Measurements from ENCODE around the gene TACC3. TPM values are rescaled to one million over a fixed set of nuclear protein-coding genes. Genes with fewer than 3 reads are reported as not detected.

TACC3 gene
- total RNA-seq, 1 donor from 2014 or later = 13.9 TPM

DNA sequence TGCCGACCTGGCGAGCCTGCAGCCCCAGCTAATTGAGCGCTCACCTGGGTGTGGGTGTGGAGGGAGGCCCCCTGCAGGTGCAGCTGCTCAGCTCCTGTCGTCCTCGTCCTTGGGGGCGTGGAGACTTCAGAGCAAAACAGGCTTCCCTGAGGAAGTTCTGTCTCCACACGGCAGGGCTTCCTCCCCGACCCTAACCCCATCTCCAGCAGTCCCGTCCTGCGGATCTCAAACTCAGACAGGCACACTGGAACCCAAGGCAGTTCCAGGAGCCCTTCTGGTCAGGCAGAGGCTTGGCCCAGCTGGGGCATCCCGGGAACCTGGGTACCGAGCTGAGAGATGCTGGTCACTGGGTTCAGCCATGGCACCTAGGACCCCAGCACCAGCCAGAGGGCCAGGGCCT is 24.4 kb downstream of the TACC3 start:
- DNase-seq (ENCODE audit: low read depth in 2 of 2) = no peak

DNA sequence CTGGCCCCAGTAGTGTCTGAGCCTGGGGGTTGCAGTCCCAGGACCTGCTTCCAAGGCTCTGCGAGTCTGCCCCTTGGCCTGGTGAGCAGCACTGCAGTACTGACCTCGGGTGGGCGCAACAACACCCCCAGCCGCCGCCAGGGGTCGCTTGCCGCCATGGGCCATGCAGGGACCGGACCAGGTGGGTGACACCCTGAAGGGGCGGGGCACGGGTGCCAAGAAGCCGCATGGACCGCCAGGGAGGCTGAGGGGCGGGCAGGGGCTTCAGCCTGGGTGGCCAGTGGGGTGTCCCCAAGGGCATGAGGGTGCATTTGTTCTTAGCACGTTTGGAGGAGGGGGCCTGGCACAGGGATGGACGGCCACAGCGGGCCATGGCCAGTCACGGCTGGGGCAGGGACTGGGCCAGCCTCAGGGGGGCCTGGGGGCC is 25.0 kb downstream of the TACC3 start:
- DNase-seq (ENCODE audit: low read depth in 2 of 2) = peak in 1 of 2 donors; percentile 79

DNA sequence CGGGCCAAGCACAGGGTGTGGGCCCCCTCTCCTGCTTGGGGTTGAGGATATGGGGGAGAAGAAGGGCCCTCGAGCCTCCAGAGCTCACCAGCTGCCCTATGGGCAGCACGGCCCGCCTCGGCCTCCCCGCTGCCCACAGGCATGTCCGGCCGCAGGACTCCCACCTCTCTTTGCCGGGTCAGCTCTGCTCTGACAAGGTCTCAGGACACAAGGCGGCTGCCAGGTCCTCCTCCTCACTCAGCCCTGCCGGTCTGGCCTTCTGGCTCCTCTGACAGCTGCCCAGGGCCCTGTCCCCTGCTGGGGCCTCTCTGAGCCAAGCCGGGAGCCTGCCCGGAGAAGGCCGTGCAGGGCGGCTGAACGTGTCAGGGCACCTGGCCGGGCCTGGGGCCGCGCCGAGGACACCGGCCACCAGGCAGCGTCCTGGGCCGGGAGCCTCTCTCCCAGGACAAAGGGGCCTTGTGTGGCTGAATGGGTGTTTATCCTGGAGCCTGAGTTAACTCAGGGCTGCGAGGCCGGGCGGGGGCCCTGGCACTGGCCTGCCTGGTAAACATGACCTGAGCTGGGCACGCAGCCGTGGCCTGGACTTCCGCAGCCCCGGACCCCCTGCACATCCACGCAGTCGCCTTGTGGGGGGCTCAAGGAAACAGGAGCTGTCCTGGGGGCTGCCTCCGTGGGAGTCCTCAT is 25.7 kb downstream of the TACC3 start:
- no peak for DNase-seq (ENCODE audit: low read depth in 2 of 2)

DNA sequence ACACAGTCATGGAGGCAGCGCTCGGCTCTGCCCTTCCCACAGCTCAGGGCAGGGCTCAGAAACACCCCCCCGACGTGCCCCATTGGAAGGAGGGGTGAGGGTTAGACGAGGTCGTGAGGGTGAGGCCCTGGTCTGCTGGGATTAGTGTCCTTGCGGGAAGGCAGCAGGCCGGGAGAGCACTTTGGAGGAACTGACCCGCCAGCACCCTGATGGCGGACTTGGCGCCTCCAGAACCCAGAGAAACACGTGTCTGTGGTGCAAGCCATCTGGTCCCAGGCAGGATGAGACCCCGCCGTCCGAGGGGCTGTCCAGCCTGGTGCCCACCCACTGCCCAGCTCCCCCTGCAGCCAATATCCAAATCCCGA is 26.3 kb downstream of the TACC3 start:
- no peak for DNase-seq (ENCODE audit: low read depth in 2 of 2)

DNA sequence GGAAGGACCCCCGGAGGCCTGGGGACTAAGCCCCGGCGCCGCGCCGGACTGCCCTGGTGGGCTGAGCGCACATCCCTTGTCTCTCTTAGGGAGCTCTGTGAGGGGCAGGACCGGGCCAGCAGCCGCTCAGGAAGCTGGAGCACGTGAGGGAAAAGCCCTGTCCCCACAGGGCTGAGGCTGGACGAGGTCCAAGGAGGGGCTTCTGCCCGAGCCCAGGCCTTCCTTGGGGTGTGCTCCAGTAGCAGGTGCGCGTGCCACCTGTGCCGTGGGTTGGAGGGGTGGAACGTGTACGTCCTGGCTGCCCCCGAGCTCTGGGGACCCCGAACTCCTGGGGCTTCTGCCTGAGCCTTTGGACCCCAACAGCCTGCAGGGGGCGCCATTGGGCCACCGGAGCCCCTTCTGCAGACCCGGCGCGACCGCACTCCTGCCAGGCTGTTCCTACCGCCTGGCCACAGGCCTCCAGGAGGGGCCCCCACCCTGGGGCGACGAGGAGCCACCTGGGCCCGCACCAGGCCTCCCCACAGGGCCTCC is 27.2 kb downstream of the TACC3 start:
- DNase-seq (ENCODE audit: low read depth in 2 of 2) = peak in 1 of 2 donors; percentile 74

DNA sequence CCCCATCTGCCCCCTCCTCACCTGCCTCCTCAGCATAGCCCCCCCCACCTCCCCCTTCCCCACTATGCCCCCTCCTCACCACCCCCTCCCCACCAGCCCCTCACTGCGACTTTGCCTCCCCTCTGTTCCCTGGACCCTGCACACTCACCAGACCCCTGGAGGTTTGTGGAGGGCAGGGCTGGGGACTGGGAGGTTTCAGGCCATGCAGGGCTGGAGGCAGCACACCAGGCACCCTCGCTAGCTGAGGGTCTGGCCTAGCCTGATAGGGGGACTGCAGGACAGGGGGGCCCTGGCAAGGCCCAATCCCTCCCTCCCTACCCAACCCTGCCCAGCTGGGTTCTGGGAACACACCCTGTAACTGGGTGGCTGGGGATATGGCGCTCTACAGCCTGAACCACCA is 28.0 kb downstream of the TACC3 start:
- DNase-seq (ENCODE audit: low read depth in 2 of 2) = no peak

DNA sequence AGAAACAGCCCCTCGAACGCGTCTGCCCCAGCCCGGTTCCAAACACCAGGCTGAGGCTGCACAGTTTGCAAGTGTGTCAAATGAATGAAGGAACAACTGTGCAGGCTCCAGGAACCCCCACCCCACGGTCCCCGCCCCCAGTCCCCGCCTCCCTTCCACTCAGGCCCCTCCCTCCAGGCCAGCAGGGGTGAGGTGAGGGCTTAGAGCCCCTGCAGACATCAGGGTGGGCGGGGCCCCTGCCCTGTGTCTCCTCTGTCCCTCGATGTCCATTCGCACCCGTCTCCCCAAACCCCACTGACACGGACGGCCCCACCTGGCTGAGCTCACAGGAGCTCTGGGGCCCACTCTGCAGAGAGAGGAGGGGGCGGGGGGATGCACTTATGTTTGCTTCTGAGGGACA is 28.5 kb downstream of the TACC3 start:
- DNase-seq (ENCODE audit: low read depth in 2 of 2) = no peak

DNA sequence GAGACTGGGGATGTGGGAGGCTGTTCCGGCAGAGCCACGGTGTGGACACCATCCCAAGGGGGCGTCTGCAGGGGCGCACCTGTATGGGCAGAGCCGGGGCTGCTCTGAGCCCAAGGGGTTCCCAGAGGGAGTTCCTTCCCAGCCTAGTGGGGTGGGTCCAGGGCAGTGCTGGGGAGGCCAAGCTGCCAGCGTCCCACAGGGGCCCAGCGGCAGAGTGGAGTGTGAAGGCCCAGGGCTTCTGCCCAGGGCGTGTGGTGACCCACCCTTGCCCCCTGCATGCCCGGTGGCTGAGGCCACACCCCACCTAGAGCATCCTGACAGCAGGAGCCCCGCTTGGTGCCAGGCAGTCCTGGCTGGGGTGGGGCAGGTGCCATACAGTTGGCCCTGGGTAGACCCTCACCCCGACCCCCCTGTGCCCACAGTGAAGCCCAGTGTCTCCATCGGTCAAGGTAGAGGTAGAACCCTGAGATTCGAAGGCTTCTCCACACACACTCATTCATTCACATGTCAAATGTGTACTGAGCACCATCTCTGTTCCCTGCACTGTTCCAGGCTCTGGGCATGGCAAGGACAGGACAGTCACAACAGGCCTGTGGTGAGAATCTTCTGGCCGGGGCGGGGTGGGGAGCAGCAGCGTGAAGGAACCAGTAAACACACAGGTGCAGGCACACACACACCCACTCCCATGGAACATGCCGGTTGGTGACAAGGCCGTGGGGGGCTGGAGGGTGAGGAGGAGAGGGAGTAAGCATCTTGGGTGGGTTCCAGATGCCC is 29.2 kb downstream of the TACC3 start:
- no peak for DNase-seq (ENCODE audit: low read depth in 2 of 2)

DNA sequence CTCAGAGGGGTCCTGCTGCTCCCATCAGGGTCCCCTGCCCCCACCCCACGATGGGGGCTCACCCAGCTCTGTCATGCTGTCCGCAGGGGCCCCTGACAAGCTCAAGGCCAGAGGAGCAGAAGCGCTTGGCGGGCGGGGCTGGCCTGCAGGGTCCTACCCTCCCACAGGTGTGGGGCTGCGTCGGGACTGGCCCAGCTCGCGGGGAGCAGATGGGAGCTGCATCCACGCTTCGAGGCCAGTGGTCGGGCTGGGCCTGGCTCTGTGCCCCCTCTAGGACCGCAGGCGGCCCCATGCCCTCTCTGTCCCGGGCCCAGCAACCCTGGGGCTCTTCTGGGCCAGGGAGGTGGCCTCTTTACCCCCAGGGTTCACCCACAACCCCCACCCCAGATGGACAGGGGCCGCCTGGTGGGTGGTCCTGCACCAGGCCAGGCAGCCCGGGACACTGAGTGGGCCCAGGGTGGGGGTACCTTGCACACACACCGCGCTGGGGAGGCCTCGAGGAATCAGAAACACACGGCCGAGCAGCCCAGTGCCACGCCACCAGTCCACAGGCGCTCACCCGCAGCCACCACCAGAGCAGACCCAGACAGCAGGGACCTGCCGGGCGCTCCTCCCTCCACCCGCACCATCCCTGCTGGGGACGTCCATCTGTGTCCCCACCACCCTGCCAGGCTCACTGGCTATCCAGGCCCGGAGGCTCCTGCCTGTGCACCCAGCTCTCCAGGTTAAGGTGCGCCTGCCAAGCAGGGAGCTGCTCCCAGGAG is 30.0 kb downstream of the TACC3 start:
- DNase-seq (ENCODE audit: low read depth in 2 of 2) = no peak

DNA sequence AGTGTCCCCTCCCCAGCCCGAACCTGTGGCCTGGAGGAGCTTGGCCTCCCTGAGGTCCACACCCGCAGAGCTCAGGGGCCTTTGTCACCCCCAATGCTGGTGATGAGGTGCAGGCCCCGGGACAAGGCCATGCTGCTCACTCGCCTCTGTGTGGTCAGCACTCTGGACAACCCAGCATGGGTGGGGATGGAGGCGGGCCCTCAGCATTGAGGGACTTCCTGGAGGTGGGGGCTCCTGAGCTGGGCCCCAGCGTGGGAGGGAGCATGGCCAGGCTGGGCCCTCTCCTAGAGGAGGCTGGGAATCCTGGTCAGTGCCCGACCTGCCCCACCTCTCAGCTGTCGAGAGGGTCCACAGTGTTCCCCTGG is 30.6 kb downstream of the TACC3 start:
- DNase-seq (ENCODE audit: low read depth in 2 of 2) = no peak

DNA sequence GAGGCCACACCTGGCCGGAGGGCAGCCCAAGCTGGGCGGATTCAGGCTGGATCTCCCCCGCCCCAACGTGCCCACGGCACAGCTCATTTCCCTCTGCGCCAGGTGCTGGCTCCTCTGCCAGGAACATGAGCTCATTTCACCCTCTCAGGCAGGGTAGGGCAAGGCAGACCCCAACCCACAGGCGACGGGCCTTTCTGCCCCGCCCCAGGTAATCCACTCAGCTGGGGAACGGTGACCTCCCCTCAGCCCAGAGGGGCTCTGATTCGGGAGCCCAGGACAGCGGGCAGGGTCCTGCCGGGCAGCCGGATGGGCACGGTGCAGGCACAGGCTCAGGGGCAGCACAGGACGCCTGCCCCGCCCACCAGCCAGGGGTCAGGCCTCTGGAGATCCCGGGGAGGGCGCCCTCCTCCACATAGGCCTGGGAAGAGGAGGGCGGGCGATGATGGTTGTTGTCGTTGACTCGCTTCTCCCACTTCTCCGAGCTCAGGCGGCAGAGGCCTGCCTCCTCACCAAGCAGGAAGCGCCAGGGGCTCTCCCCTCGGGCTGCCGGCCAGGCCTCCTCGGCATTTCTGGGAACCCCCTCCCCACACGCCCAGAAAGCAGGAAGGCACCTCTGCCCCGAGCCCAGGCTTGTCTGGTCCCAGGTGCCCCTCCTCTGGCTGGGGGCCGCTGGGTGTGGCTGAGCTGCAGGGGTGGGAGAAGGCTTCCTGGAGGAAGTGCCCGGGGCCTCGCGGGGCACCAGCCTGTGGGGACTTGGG is 31.1 kb downstream of the TACC3 start:
- peak in 1 of 2 donors; percentile 30 for DNase-seq (ENCODE audit: low read depth in 2 of 2)

DNA sequence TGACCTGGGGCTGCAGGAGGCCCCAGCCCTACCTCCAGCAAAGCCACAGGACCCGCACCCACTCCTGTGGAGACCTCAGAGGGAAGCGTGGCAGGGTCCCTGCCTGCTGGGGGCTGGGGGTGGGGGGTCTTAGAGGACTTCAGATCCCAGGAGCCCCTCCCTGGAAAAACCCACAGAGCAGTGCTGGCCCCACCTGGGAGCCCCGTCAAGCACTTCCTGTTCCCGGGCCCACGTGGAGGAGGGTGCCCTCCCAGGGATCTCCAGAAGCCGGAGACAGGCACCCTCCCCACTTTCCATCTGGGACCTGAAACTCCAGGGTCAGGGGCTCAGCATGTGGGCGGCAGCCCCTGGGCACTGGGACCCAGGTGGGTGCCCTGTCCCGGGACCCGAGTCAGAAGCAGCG is 32.0 kb downstream of the TACC3 start:
- no peak for DNase-seq (ENCODE audit: low read depth in 2 of 2)

DNA sequence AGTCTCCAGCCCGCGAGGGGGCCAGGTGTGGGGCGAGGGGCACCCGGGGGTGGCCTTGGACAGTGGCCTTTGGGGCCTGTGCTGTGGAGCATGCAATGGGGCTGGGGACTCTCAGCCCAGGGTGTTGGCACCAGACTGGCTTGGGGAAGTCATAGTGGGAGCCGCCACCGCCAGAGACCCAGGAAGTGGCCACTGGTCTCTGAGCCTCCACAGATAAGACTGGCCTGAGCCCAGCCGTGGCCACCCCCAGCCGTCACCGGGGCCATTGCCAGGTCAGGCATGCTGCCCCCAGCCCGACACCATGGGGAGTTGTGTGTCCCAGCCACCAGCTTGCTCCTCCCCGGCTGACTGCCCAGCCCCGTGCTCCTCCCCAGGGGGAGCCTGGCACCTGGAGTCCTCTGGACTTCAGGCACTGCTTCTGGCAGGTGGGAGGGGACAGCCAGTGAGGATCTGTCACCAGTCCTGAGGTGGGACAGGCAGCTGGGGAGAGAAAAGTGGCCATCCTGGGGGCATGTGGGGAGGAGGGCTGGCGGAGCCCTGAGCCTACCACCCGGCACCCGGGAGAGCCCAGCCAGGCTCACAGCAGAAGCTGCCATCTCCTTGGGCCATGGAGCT is 32.5 kb downstream of the TACC3 start:
- no peak for DNase-seq (ENCODE audit: low read depth in 2 of 2)

DNA sequence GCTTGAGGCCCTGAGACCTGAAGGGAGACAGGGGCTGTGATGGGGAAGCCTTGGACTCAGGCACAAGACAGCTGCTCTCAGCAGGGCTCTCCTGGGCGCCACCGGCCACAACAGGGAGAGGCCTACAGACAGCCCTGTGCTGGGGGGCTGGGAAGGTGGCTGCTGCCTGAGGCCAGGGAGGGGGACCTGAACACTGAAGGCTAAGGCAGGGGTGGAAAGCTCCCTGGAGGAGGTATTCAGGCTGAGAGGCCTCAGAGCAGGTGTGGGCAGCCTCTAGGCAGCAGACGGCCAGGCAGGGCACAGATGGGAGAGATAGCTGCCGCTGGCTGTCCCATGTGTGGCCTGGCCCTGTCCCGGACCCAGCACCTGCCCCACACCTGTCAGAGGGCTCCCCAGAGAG is 33.0 kb downstream of the TACC3 start:
- no peak for DNase-seq (ENCODE audit: low read depth in 2 of 2)

DNA sequence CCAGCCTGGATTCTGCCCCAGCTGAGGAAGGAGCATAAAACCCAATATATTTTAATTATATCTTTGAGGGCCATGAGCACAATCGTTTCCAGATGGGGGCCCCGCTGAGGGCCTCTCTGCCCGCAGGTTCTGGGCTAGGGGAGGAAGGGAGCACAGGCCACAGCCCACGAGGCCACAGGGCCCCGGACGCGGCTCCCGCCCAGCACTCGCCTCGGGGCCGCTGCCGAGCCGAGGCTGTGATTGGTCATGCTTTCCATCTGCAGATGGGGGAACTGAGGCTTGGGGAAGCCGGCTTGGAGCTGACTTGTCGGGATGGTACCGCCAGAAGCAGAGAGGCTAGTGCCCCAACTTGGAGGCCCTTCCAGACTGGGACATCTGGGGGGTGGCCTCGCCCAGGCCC is 34.0 kb downstream of the TACC3 start:
- DNase-seq (ENCODE audit: low read depth in 2 of 2) = no peak

DNA sequence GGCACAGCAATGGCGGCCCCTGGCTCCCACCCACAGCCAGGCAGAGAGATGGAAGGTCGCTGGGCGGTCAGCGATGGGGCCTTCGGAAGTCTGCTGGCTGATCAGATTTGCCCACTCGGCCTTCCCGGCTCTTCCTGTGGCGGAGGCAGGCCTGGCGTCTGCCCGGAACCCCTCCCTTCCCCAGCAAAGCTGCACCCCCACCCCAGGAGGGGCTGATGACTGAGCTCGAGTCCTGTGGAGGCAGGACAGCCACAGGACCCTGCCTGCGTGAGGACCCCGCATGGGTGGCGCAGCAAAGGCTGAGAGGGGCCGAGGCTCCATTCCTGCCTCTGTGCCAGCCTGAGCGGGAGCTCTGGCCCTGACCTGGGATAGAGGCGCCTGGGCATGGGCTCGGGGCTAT is 34.8 kb downstream of the TACC3 start:
- peak; percentile 17 to 42 for DNase-seq (ENCODE audit: low read depth in 2 of 2)

DNA sequence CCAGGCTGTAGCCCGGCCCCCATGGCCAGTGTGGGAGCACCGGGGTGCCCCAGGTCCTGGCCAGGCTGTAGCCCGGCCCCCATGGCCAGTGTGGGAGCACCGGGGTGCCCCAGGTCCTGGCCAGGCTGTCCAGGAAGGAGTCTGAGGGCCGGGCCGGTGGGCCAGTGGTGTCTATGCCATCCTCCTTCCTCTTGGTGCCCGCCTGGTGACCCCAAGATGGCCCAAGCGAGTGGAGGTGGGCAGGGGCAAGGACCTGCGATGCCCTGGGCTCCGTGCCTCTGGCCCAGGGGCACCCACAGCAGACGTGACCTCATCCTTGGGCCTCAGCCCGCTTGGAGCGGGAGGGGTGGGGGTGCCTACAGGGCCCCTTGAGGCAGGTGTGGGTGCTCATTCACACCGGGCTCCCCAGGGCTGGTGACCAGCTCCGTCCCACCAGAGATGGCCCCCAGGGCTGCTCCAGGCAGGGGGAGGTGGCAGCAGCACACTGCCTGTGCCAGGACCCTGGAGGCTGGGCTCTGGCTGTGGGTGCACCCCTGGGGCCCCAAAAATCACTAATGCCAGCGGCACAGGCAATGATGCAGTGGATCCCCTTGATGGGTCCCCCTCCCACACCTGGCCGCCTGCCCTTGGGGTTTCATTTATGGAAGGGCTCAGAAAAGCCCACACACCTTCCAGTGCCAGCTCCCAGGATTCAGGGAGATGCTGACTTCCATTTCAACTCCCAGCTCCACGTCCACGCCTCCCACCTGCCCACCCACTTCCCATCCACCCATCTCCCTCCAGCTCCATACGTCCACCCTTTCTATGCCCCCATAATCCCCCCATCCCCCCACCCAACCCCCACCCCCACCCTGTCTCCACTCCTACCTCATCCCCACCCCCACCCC is 35.8 kb downstream of the TACC3 start:
- DNase-seq (ENCODE audit: low read depth in 2 of 2) = no peak

DNA sequence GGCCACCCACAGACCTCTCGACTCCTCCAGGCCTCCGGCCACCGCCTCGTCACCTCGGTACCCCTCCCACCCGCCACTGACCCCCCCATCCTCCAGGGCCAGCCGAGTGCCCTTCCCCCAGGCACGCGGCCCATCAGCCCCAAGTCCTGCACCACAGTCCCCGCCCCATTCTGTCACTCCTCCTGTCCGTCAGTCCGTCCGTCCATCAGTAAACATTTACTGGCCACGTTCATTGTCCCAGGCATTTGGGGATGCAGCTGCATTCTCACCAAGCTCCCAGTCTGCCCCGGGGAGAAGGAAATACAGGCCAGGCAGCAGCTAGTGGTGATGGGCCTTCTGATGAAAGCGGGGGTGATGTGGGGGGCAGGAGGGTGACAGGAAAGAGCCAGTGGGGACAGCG is 36.5 kb downstream of the TACC3 start:
- no peak for DNase-seq (ENCODE audit: low read depth in 2 of 2)

DNA sequence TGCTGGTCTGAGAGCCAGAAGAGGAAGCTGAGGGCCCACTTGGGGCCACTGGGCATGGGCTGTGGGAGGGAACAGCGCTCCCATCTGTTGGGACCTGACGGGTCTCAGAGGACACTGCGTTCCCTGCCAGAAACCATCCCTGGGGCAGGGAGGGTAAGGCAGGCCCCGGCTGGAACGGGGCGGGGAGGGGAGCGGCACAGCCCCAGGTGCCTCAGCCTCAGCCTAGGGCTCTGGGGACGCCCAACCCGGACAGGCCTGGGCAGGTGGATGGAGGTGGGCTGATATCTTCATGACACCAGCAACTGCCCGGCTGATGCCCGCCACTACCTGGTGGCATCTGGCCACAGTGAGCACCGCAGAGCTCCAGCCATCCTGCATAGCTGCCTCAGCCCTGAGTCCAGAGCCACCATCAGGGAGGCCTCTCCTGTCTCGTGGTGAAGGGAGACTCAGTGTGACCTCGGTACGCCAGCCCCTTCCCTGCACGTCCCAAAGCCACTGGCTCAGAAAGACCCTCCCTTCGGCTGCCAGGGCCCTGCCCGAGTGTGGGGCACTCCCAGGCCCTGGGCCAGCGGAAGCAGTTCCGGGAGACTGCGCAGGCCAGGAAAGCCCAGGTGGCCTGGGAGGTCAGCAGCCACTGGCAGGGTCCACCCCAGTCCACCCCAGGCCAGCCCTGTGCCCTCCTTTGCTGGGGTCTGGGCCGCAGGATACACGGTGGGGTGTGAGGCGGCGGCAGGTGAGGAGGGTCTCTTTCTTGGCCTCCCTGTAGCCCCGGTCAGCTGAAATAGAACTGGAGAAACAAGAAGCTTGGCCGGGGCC is 37.2 kb downstream of the TACC3 start:
- no peak for DNase-seq (ENCODE audit: low read depth in 2 of 2)
